Endothelial cell of umbilical vein (primary cell): ENCODE results near the gene FSTL4. TPM values are rescaled to one million over a fixed set of nuclear protein-coding genes. Genes with fewer than 3 reads are reported as not detected.

Experiments
- BruUV-seq: library from RNA; stranded (reverse); fragments of 400-500 nt; replicated peaks from 2 replicates; lab custom pipeline; 2021; lab: Mats Ljungman, UMichigan
- CTCF ChIA-PET: fragments of 300-600, 350-600 bp; sonication (Branson Sonifier 250); formaldehyde crosslinking; loops from one replicate; lab custom pipeline; 2021; ENCODE audit warnings: antibody characterized with exemption, inconsistent platforms; lab: Charles Lee
- POLR2A ChIA-PET: fragments of 300-600, 350-600 bp; sonication (Branson Sonifier 250); formaldehyde crosslinking; loops from one replicate; lab custom pipeline; 2021; ENCODE audit warnings: antibody characterized with exemption, inconsistent platforms; lab: Charles Lee
- DNase-seq: peaks from one replicate; pipeline ENCODE4 v3.0.0-alpha.2; 2011; ENCODE audit warnings: low read depth, low spot score
- FAIRE-seq: peaks from 2 replicates; lab custom pipeline; 2011; peaks lifted over from hg19 to GRCh38; lab: Jason Lieb, UNC
- H2AFZ ChIP-seq: 2 replicates; pipeline ENCODE4 v1.6.0; 2012; ENCODE audit warnings: low read depth, low read length, control low read depth, inconsistent platforms
- H3K27ac ChIP-seq: 2 replicates; pipeline ENCODE4 v1.5.1; 2011; ENCODE audit warnings: low read depth, mild to moderate bottlenecking, control low read depth, low read length, moderate library complexity; ENCODE audit not compliant: insufficient read depth
- H3K27me3 ChIP-seq, 2 experiments: 2 replicates each; pipeline versions ENCODE4 v1.6.0 to v1.6.1; 2011; ENCODE audit warnings: low read length in 2 of 2, mixed read lengths in 1 of 2; ENCODE audit not compliant: control insufficient read depth in 2 of 2, insufficient read depth in 2 of 2
- H3K36me3 ChIP-seq, 2 experiments: 2 replicates in 1 of 2; 3 replicates in 1 of 2; pipeline ENCODE4 v1.5.1; 2011; ENCODE audit warnings: low read length in 2 of 2, mild to moderate bottlenecking in 1 of 2, moderate library complexity in 1 of 2; ENCODE audit not compliant: control insufficient read depth in 2 of 2, insufficient read depth in 2 of 2; ENCODE audit errors: extremely low read depth in 1 of 2
- H3K4me1 ChIP-seq: 3 replicates; pipeline ENCODE4 v1.5.1; 2011; ENCODE audit warnings: mild to moderate bottlenecking, low read length; ENCODE audit not compliant: control insufficient read depth, insufficient read depth; ENCODE audit errors: extremely low read depth
- H3K4me2 ChIP-seq: 2 replicates; pipeline ENCODE4 v1.6.1; 2011; ENCODE audit warnings: low read length, control low read depth, mixed read lengths; ENCODE audit not compliant: insufficient read depth
- H3K4me3 ChIP-seq, 3 experiments: fragments of 200-600 bp in 1 of 3; sonication (generic), shearing (Covaris generic) in 1 of 3; replicated peaks in 1 of 3; 2 replicates each; pipeline ENCODE4 v1.5.1; 2011 to 2016; ENCODE audit warnings: control low read depth in 3 of 3, low read length in 3 of 3, mild to moderate bottlenecking in 2 of 3, inconsistent platforms in 1 of 3, low read depth in 1 of 3, moderate library complexity in 1 of 3; ENCODE audit not compliant: insufficient read depth in 1 of 3
- H3K79me2 ChIP-seq: 2 replicates; pipeline ENCODE4 v1.6.0; 2012; ENCODE audit warnings: low read length, inconsistent platforms; ENCODE audit not compliant: control insufficient read depth, insufficient read depth
- H3K9ac ChIP-seq: replicated peaks from 2 replicates; pipeline ENCODE3; 2011; ENCODE audit warnings: low read length, control low read depth; ENCODE audit not compliant: insufficient read depth; ENCODE audit errors: extremely low read depth
- H3K9me1 ChIP-seq: replicated peaks from 3 replicates; pipeline ENCODE4 v1.6.0; 2011; ENCODE audit warnings: mild to moderate bottlenecking, low read length; ENCODE audit not compliant: control insufficient read depth, insufficient read depth; ENCODE audit errors: extremely low read depth
- H3K9me3 ChIP-seq: replicated peaks from 2 replicates; pipeline ENCODE4 v1.5.1; 2012; ENCODE audit warnings: low read length, inconsistent platforms; ENCODE audit not compliant: control insufficient read depth, insufficient read depth
- H4K20me1 ChIP-seq: replicated peaks from 2 replicates; pipeline ENCODE3; 2011; ENCODE audit warnings: mild to moderate bottlenecking, low read length; ENCODE audit not compliant: control insufficient read depth, insufficient read depth; ENCODE audit errors: extremely low read depth
- CTCF ChIP-seq, 2 donors: IDR thresholded peaks; 1 replicate in 1 of 2; 2 replicates in 1 of 2; pipeline ENCODE4 v1.5.1; 2011; ENCODE audit warnings: low read length in 2 of 2, mild to moderate bottlenecking in 2 of 2, moderate library complexity in 2 of 2, control low read depth in 1 of 2, inconsistent platforms in 1 of 2, low read depth in 1 of 2; ENCODE audit not compliant: insufficient read depth in 1 of 2; ENCODE audit errors: extremely low read depth in 1 of 2
- EZH2 ChIP-seq: IDR thresholded peaks from 2 replicates; pipeline ENCODE4 v1.6.1; 2012; ENCODE audit warnings: borderline replicate concordance, low read depth, mild to moderate bottlenecking, moderate library complexity, low read length, inconsistent platforms; ENCODE audit not compliant: severe bottlenecking
- FOS ChIP-seq: IDR thresholded peaks from 2 replicates; pipeline ENCODE4 v1.6.1; 2011; ENCODE audit warnings: mild to moderate bottlenecking, low read length, moderate library complexity, borderline replicate concordance; ENCODE audit not compliant: insufficient read depth
- GATA2 ChIP-seq: IDR thresholded peaks from 2 replicates; pipeline ENCODE4 v1.7.0; 2011; ENCODE audit warnings: low read depth, mild to moderate bottlenecking, moderate library complexity, mixed read lengths, low read length; ENCODE audit not compliant: insufficient read length, insufficient read depth
- JUN ChIP-seq: IDR thresholded peaks from 2 replicates; pipeline ENCODE4 v1.6.1; 2011; ENCODE audit warnings: borderline replicate concordance, low read depth; ENCODE audit not compliant: insufficient read length, insufficient read depth
- MYC ChIP-seq: IDR thresholded peaks from one replicate; pipeline ENCODE4 v1.6.1; 2011; ENCODE audit warnings: mild to moderate bottlenecking, low read depth, low read length
- POLR2A ChIP-seq: IDR thresholded peaks from 2 replicates; pipeline ENCODE4 v1.6.1; 2012; ENCODE audit warnings: low read depth, mild to moderate bottlenecking, control low read depth, low read length
- POLR2AphosphoS5 ChIP-seq: IDR thresholded peaks from 2 replicates; pipeline ENCODE4 v1.6.1; 2012; ENCODE audit warnings: low read depth, mild to moderate bottlenecking, control low read depth, low read length, moderate library complexity; ENCODE audit not compliant: insufficient read depth
- dilution Hi-C: fragments of 300-500 bp; cut with MboI; formaldehyde crosslinking; loops from one replicate; pipeline ENCODE4 v1.15.0; 2019; ENCODE audit warnings: low sequenced_read_pairs; ENCODE audit not compliant: extremely low pct_ligation_motif_present
- intact Hi-C: fragments of 100-400 bp; cut with micrococcal nuclease; formaldehyde crosslinking; loops from one replicate; pipeline ENCODE4 v1.10.0; 2022
- polyA plus RNA-seq, 4 experiments: library from polyadenylated mRNA; depleted of rRNA in 3 of 4; stranded (reverse) in 3 of 4; unstranded in 1 of 4; fragments of >200 nt; gene quantifications; 2 replicates each; pipeline versions ENCODE4 v1.2.1 to v1.2.3, GENCODE V29; 2011 to 2012; ENCODE audit warnings: missing spikeins in 1 of 4
- total RNA-seq: library from RNA; stranded (reverse); gene quantifications from 2 replicates; pipeline ENCODE4 v1.2.3, GENCODE V29; 2021
- TF ChIP-seq, protein P1 (sequence below): IDR thresholded peaks from 2 replicates; pipeline ENCODE4 v1.6.1; 2011; ENCODE audit not compliant: insufficient read depth, insufficient read length

The FSTL4 gene
- total and polyA plus RNA-seq, 2 donors (not counting 3 experiments of a cell fraction or from before 2014, with no cell fraction given): 0.18 TPM; not detected in 1

DNA sequence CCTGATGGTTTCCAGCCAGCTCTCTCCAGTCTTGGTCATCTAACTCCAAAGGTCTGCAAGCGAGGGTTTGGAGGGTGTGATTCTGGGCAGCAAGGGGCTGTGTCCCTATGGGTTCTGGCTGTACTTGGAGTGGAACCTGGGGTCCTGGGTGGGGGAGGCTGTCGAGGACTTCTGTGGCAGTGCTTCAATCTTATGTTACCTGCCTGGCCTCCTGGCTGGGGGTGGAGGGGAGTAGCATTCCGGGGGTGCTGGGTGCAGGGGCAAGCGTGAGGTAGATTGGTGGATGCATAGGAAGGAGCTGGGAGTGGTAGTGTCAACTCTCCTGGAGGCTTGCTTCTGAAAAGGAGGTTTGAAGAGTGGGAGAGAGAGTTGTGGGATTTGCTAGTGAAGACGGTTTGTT, 417.1 kb downstream of the FSTL4 start:
- BruUV-seq: no TSS peak
- no peak for FAIRE-seq
- dilution Hi-C loops: no loop called here

More for the DNA sequence above, 417.1 kb downstream of the FSTL4 start:
- Histone ChIP-seq H3K4me2 (no peak overlapping the region), H3K9ac (no peak overlapping the region), H3K27me3 (no peaks in the 10 kb centered on the region), H2AFZ (no peak overlapping the region), H3K27ac (no peak overlapping the region), H3K79me2 (no peaks in the 10 kb centered on the region), H3K4me3 (no peak overlapping the region), H3K36me3 (no peaks in the 10 kb centered on the region), H3K4me1 (no peaks in the 10 kb centered on the region), H4K20me1 (no peaks in the 10 kb centered on the region), H3K9me1 (no peaks in the 10 kb centered on the region), H3K9me3 (no peaks in the 10 kb centered on the region)
- POLR2A ChIA-PET: no interaction called here
- intact Hi-C loops: no loop called here
- CTCF ChIA-PET: no interaction called here
- no peak for DNase-seq
- TF ChIP-seq POLR2A (no peak), GATA2 (no peak), FOS (no peak), POLR2AphosphoS5 (no peak), EZH2 (no peak), JUN (no peak), CTCF (IDR thresholded peaks at IDR 0.05; ENCODE audit: extremely low read depth in 1 of 2, insufficient read depth in 1 of 2, low read depth in 1 of 2, low read length in 2 of 2) (no peak), MYC (no peak)
- TF ChIP-seq, protein P1, sequence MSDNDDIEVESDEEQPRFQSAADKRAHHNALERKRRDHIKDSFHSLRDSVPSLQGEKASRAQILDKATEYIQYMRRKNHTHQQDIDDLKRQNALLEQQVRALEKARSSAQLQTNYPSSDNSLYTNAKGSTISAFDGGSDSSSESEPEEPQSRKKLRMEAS: no peak
